GM18526 (cell line): ENCODE data around the gene WNT3.

ENCODE experiments used
- POLR2A ChIP-seq: IDR thresholded peaks from 3 replicates; pipeline ENCODE4 v1.6.1; 2011; ENCODE audit not compliant: insufficient read length; ENCODE audit errors: extremely low read depth

Gene WNT3

GRCh38 chr17:46809110-46809571 lies 9.4 kb downstream of the WNT3 start:
- TF ChIP-seq POLR2A: no peak

DNA sequence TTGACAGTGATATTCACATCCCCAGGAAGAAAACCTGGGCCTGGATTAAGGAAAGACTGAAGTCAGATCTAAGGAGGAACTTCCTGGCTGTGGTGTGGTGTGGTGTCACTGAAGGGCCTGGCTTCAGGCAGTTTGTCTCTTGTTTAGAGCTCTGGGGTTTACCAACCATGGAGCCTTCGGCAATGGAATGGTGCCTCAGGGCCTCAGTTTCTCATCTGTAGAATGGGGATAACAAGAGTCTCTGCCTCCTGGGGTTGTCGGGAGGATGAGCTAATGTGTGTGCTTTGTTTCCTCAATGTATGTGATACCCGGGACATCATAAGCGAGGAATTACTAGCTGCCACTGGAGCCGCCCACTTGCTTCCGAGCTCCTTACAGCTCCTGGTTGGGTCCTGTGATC lies 12.7 kb downstream of the WNT3 start:
- TF ChIP-seq POLR2A: no peak

DNA sequence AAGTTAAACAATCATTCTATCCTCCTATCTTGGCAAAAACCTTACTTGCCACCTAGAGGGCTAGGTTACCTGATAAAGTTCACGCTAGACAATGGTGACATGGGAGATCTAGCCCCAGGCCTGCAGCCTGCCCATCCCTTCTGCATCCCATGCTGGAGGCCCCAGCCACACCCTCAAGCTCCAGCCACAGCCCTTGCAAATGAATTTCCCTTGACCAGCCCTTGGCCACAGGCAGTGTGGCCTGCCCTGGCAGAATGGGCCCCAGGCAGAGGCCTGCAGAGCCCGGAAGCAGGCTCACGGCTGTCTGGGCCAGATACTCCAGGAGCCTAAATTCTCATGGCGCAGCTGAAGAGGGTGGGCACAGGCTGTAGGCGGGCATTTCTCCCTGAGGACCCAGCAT lies 14.9 kb downstream of the WNT3 start:
- TF ChIP-seq POLR2A: no peak

- TF ChIP-seq POLR2A: no peak
Measured at GRCh38 chr17:46802800-46803199, 15.7 kb downstream of the WNT3 start.

- TF ChIP-seq POLR2A: no peak
Measured at GRCh38 chr17:46800573-46800972, 17.9 kb downstream of the WNT3 start.

DNA sequence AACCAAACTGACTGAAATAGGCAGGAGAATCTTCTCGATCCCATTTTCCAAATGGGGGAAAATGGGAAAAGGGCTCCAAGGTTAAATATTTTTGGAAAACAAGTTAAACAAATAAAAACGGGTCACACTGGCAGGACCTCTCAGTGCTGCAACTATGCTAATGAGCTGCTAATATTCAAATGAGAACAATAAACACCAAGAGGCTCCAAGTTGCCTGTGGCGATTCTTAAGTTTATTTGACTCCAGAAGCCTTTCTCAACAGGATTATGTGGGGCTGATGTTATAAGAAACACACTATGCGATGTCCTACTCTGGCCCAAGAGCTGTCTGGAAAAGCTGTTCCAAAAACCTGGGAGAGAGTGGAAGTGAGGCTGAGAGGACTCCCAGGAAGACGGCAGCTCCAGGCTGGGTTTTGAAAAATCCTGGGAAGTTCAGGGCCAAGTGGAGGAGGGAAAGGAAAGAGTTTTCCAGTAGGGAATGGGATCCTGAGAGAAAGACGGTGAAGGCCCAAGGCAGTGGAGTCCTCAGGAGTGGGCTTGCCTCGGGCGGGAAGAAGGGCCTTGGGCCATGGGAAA lies 21.4 kb downstream of the WNT3 start:
- TF ChIP-seq POLR2A: no peak

GRCh38 chr17:46796524-46796923 lies 22.0 kb downstream of the WNT3 start:
- TF ChIP-seq POLR2A: no peak

GRCh38 chr17:46796084-46796483 lies 22.4 kb downstream of the WNT3 start:
- no peak for TF ChIP-seq POLR2A

- no peak for TF ChIP-seq POLR2A
Measured at GRCh38 chr17:46795379-46795952, 23.0 kb downstream of the WNT3 start.

DNA sequence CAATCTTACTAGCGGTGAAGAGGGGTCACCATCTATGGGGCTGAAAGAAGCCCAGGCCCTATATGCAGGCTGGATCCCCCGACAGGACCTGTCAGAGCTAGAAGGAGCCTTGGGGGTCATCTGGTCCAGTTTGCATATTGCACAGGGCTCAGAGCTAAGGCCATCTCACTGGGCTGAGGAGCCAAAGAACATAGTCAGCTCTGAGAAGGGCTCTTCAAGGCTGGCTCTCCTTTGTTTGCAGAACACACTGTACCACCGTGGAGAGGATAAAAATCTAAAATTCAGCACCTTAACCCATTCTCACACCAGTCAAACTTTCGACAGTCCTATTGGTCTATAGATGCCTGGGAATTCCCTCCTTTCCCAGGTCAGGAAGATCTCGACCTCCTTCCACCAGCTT lies 24.2 kb downstream of the WNT3 start:
- TF ChIP-seq POLR2A: no peak

DNA sequence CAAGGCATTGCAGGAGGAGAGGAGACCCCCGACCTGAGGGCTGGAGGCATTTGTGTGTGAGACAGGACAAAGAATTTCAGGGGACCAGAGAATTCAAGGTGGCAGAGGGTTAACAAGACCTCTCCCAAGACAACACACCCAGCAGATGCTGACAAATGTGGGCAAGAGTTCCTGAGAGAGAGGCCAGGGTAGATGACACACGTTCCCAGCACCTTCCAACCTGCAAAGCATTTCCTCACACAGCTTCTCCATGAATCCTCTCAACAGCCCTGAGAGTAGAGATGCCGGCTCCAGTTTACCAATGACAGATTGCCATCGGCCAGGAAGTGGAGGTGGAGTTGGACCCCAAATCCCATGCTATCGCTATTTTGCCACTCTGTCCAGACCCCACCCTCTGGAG lies 25.0 kb downstream of the WNT3 start:
- TF ChIP-seq POLR2A: no peak

DNA sequence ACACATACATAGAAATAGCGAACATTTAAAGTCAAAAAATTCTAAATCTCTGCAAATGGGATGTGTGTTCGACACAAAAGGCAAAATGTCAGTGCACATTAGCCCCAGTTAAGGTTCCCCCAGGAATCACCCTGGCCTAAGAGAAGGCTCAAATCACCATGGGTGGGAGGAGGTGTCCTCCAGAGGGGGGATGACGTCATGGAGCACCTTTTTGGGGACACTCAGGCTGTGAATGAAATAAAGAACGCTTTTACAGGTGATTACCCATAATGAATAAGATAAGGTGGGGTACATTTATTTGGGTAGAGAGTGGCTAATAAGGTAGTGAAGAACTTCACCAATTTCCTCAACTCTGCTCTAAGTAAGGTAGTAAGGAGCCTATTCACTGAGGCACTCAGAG lies 26.4 kb downstream of the WNT3 start:
- no peak for TF ChIP-seq POLR2A

GRCh38 chr17:46791531-46791930 lies 27.0 kb downstream of the WNT3 start:
- no peak for TF ChIP-seq POLR2A

GRCh38 chr17:46790216-46790615 lies 28.3 kb downstream of the WNT3 start:
- no peak for TF ChIP-seq POLR2A

DNA sequence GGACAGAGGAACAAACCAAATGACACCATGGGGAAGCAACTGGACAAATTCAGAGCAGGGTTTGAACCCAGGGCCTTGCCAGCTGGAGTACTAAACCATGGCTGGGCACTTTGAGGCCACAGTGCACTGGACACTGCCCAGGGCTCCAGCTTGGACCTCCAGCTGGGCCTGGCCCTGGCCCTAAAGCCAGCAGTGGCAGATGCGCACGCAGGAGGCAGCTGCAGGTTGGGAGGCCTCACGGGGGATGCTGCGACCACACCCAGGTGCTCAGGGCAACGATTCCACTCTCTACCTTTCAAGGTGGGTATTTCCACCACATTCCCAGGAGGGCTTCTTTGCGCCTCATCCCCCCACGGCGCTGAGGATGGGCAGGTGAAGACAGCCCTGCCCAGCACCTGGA lies 28.9 kb downstream of the WNT3 start:
- no peak for TF ChIP-seq POLR2A

GRCh38 chr17:46788796-46789195 lies 29.7 kb downstream of the WNT3 start:
- TF ChIP-seq POLR2A: no peak

GRCh38 chr17:46788300-46788699 lies 30.2 kb downstream of the WNT3 start:
- TF ChIP-seq POLR2A: no peak
